IPS-11a (cell line): ENCODE results near the gene EMC10.
"Not testable (repeated sequence)": the region's sequence is repeated elsewhere in the genome, so short reads cannot be mapped to it uniquely, and the experiment has no call there.

Experiments
- H3K4me3 ChIP-seq: one replicate; pipeline ENCODE4 v1.5.1; 2013; ENCODE audit warnings: low read depth, low read length, control low read depth

Gene EMC10

DNA sequence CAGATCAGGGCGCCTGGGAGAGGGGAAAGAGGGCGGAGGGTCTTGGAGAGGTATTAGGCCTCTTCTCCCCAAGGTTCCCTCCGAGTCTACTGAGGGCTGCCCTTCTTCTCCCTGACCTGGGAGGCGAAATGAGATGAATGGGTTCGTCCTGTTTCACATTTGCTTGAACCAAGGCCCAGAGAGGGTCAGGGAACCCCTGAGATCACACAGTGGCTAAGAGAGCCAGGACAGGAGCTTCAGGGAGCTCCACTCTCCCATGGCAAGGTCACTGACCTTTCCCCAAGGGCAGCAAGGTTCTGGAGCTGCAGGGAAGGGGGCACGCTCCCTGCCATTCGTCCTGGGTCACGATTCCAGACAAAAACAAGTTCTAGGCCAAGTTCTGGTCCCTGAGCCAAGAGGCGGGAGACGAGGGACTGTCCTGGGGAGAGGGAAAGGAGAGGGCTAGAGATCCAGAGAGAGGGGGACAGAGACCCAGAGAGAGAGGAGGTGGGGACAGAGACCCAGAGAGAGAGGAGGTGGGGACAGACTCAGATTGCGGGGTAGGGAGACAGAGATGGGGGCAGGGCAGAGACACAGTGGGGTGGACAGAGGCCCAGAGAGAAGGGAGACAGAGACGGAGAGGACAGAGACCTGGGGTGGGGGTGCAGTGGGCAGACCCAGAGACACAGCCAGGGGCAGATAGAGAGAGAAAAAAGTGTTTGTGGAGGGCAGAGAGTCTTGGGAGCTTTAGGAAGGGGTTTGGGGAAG lies 36.9 kb downstream of the EMC10 start:
- H3K4me3 ChIP-seq = no peak overlapping the region

DNA sequence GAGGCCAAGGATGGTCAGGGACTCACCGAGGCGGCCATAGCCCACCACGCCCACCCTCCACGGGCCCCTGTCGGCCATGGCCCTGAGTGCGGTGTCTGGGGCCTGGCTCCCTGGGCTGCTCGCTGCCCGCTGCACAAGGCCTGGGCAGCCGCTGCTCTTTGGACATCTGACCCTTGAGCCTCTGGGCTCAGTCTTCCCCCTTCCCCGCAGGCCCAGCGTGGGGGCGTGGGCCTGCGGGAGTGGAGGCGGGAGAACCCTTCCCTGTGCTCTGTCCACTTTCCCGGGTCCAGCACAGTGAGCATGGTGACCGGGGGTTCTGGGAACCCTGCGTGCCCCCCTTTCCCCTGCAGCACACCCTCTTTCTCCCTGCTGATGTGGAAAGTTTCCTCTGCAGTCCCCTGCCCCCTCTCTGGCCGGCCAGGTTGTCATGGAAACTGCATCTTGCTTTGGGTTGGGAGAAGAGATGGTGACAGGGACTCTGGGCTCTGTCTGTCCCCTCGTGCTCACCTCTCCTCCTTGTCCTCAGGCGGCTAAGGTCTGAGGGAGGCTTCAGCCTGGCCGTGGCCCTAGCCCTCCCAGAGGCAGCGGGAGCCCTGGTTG lies 37.5 kb downstream of the EMC10 start, which contains the start of gene ASPDH:
TSS of gene ASPDH (minus strand) at position 168 of the 600 bp plus-strand sequence. CDS start at position 78, 90 bp downstream.
- H3K4me3 ChIP-seq = no peak within 1 kb of the TSS

DNA sequence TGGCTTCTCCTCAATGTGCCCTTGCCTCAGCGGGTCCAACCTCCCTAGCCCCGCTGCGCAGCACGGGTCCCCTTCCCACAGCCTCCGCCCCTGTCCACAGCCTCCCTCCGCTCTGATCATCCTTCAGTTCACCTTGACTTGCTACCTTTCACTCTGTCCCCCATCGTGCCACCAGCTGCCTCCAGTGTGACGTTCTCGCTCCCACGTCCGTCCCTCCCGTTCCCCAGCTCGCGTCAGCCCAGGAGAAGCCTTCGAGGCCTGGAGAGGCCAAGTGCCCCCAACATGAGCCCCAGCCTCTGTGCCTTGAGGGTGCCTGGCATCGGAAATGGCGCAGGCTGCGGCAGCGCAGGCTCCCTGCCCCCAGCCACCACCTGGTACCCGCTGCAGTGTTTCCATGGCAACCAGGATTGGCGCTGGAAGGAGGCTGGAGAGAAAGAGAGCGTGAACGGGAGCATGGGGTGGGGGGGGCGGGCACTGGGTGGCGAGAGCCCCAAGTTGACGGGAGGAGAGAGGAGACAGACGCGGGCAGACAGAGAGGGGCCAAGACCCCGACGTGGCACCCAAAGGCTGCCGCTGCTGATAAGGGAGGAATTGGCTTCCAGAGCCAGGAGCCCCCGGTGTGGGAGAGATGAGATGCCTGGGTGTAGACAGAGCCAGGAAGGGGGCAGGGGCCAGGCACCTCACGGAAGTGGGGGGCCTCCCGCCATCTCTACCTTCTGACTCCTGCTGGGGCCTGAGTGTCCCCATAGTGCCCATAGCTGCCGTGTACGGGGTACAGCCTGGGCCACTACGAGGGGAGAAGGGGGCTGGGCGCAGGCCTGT lies 38.2 kb downstream of the EMC10 start:
- no peak overlapping the region for H3K4me3 ChIP-seq

DNA sequence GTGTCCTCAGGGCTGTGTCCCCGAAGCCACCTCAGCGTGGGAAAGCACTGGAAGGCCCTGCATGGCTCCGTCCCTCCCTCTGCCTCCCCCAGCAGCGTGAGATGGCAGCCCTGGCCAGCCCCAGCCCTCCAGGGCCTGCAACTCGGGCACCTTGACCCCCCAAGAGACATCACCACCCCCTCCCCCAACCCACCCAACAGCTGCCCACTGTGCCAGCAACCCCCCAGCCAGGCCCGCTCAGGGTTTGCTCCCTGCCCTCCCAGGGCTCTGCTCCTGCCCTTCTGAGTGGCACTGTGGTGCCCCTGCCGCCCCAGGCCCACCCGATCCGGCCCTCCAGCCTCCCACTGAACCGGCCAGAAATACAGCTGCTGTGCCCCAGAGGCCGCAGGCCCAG lies 38.9 kb downstream of the EMC10 start:
- no peak overlapping the region for H3K4me3 ChIP-seq

DNA sequence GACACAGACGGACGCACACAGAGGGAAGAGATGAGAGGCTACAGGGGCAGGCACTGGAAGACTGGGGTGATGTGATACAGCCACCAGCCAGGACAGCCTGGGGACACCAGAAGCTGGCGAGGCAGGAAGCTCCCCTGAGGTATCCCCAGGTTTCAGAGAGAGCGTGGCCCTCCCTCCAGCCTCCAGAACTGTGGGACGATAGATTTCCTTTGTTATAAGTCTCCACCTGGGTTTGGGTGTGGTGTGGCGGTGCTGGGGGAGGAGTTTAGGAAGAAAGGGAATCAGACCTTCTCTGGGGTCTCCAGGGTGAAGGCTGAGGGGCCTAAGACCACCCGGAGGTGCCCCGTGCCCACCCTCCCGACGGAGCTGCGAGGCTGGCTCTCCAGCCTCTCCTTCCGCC lies 40.1 kb downstream of the EMC10 start:
- no peak overlapping the region for H3K4me3 ChIP-seq

DNA sequence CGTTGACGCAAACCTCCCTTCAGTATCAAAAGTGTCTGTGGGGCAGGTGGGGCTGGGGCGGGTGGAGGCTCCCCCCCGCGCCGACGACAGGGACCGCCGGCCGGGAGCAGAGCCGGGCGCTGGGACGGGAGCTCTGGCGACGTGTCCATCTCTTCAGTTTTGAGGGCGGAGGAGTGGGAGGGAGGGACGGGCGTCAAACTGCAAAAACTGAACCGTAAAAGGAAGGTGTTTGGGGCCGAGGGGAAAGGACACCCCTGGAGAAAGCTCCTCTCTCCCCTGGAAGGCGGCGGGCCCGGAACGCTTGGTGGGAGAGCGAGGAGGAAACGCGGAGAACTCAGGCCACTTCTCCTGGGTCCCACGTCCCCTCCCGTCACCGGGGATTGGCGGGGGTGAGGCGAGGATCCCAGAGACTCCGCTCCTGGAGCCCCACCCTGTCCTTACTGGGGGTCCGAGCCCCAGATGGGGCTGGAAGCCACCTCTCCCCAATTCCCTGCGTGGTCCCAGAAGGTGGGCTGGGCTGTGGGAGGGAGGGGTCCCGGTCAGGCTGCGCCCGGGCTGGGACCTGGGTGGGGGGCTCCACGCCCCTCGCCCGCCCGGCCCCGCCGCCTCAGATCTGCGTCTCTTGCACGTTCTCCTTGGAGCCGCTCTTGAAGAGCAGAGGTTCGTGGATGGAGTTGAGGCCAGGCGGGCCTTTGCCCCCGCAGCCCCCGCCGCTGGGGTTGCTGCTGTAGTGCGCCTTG lies 40.8 kb downstream of the EMC10 start:
- no peak overlapping the region for H3K4me3 ChIP-seq

DNA sequence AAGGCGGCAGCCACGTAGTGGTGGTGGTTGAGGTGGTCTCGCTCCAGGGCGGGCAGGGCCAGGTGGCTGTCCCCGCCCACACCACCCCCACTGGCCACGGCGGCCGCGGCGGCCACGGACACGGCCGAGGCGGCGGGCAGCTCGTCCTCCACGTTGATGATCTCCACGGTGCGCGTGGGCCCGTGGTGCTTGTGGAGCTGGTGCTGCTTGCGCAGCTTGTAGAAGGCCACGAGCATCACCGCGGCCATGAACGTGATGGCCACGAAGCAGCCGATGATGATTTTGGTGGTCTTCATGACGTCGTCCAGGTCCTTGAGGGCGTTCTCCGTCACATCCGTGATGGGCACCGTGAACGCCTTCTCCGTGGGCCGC lies 41.4 kb downstream of the EMC10 start:
- H3K4me3 ChIP-seq = no peak overlapping the region

DNA sequence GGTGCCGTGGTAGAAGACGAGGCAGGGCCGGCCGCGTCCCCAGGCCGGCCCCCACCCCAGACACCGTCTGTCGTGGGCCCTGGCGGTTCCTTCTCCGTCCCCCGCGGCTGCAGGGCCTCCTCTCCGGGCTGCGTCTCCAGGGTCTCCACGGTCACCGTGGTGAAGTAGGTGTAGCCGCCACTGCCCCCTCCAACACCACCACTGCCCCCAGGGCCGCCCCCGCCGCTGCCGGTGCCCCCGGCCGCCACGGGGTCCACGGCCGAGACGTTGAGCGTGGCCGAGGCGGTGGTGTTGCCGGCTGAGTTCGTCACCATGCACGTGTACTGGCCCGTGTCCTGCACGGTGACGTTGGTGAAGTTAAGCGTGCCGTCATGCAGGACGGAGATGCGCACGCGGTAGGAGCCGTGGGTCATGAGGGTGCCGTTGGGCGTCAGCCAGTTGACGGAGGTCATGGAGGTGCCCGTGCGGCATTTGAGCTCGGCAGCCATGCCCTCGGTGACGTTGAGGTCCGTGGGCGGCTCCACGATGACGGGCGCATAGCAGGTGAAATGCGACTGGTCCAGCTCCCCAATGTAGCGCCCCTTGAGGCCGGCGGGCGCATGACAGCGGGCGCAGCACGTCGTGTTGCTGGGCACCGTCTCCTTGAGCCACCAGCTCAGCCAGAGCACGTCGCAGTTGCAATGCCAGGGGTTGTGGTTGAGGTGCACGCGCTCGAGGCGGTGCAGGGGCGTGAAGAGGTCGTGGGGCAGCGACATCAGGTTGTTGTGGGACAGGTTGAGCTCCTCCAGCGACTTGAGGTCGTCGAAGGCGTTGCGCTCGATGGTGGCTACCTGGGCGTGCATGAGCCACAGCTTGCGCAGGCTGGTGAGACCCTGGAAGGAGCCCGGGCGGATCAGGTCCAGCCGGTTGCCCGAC lies 42.0 kb downstream of the EMC10 start:
- no peak overlapping the region for H3K4me3 ChIP-seq

DNA sequence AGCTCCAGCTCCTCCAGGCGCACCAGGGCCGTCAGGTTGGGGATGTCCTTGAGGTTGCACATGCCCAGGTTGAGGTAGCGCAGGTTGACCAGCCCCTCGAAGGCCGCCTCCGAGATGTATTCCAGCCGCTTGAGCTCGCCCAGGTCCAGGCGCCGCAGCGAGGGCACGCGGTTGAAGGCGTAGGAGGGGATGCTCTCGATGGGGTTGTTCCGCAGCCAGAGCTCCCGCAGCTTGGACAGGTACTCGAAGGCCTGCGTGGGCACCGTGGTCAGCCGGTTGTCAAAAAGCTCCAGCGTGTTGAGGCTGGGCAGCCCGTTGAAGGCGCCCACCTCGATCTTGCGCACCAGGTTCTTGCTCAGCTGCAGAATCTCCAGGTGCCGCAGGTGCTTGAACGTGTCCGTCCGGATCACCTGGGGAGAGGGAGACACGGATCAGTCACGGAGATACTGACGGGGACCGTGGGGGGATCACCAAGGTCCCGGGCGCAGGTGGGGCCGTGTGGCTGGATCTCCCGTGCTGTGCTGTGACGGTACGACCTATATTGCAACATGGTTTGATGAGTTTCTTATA lies 42.8 kb downstream of the EMC10 start:
- no peak overlapping the region for H3K4me3 ChIP-seq

DNA sequence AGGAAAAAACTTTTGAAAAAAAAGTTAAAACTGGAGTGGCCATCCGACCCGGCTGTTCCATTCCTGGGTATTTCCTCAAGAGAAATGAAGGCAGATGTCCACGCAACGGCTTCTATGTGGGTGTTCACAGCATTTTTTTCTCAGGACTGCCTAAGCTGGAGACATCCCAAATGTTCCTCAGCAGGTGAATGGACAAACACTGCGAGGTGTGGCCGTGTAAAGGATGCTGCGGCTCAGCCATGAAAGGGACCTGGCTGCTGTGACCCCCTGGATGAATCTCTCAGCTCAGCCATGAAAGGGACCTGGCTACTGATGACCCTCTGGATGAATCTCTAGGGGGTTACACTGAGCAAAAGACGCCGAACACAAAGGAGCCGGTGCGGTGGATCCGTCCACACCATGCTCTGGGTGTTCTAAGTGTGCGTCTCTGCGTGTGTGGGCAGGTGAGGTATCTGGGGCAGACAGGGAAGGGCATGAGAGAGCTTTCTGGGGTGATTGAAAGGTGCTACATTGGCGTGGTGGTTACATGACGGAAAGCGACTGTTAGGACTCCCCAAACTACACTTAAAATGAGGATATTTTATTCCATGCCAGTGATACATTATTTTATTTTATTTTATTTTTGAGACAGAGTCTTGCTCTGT lies 44.6 kb downstream of the EMC10 start:
- H3K4me3 ChIP-seq = no peak overlapping the region

DNA sequence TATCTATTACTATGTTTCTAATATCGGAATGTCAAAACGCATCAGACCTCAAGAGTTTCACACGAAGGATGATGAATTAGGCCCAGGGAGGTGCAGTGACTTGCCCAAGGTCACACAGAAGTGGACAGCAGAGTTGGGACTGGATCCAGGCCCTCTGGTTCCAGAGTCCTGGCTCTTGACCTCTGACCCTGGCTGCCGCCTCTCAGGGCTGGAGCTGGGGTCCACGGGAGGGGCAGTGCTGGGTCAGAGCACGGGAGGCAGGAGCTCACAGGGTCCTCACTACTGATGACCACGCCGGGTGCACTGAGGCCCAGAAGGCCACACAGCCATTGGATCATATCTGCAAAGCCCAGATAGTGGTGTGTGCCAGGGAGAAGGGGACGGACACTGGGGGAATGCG lies 46.6 kb downstream of the EMC10 start:
- no peak overlapping the region for H3K4me3 ChIP-seq

DNA sequence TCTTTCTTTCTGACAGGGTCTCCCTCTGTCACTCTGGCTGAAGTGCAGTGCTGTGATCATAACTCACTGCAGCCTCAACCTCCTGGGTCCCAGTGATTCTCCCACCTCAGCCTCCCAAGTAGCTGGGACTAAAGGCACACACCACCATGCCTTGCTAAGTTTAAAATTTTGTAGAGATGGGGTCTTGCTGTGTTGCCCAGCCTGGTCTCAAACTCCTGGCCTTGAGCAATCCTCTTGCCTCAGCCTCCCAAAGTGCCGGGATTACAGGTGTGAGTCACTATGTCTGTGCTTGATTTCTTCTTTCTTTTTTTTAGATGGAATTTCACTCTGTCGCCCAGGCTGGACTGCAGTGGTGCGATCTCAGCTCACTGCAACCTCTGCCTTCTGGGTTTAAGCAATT lies 51.7 kb downstream of the EMC10 start:
- H3K4me3 ChIP-seq = not testable (repeated sequence)

DNA sequence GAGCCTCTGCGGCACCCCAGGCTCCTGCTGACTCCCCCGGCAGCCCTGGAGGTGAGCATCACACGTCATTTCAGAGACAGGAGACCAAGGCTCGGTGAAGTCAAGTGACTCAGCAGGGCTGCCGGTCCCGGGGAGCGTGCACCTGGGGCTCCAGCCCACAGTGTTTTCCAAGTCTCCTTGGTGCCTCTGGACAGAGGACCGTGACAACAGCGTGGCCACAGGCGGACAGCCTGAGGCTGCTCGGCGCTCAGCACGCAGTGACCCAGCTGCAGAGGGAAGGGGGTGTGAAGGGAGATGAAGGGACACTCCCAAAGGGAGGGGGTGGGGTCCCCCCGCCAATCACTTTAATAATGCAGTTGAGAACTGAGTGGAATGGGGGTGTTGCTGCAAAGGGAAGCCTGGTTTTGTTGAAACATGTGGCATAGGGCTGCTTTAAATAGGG lies 54.9 kb downstream of the EMC10 start:
- no peak overlapping the region for H3K4me3 ChIP-seq

DNA sequence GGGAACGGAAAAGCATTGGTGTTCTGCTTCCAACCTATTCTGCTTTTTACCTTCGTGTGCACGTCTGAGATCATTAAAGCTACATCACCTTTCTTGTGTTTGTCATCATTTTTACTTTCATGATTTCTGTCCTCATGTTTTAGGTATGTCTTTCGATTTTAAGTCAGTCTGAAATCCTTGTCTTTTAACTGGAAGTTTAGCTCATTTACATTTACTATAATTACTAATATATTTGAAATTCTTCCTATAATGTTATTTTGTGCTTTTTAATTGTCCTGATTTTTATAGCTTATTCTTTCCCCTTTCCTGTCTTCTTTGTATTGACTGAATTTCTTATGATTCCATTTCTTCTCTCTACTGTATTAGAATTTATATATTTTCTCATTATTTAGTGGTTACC lies 56.6 kb downstream of the EMC10 start:
- H3K4me3 ChIP-seq = no peak overlapping the region

DNA sequence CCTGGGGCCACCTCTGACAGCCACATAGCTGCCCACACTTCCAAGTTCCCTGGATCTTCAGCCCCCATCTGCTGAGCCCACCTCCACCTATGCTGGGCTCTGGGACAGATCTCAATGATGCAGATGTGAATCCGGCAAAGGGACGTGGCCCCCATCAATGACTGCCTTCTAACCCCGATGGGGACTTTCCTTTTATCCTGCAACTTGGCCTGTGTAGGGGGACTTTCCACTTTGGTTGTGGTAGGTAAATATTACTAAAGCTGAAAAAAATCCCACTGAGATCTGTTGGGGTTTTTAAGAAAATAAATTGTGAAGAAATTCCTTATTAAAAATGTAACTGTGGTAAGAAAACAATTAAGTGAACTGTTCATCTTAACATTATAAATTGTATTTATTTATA lies 58.2 kb downstream of the EMC10 start:
- H3K4me3 ChIP-seq = no peak overlapping the region

DNA sequence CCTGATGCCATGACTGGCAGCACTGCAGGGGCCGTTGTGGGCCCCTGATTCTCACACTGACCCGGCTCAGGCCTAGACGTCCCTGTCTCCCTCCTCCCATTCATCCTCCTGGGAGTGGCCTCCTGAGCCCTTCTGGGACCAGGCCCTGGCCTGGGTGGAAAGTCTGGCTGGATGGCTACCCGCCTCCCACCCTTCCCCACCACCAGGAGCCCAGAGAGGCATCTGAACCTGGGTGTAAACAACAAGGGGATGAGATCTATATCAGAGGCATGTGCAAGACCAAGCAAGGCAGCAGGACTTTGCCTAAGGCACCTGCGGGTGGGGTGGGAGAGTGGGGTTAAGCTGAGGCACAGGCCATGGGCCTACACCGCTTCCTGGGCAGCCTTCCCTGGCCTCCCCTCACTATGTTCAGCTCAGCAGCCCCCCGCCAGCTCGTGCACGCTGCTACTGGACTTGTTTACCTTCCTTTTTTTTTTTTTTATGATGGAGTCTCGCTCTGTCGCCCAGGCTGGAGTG lies 59.4 kb downstream of the EMC10 start:
- H3K4me3 ChIP-seq = no peak overlapping the region

DNA sequence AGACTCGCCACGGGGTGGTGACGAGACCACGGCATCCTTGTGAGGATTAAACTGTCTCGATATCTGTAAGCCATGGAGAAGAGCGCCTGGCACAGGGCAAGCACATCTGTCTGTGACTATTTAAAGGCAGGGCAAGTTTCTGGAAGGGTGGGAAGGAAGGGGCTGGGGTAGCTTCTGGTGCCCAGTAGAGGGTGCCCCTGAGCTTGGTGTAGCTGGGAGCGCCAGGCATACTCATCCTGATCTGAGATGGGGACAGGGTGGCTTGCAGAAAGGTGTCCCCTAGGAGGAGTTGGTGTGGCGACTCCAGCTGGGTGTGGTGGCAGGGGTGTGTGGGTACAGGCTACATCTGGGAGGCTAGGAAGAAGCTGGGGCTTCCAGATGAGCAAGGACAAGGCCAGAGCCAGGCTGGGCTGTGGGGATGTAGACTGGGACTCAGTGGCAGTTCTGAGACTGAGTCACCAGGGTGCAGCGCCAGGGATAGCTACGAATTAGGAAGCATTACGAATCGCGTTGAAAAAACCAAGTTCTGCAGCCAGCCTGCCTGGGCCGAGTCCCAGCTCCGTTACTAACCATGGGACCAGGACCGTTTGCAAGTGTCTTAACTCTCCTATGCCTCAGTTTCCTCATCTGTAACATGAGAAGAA lies 60.5 kb downstream of the EMC10 start:
- no peak overlapping the region for H3K4me3 ChIP-seq

DNA sequence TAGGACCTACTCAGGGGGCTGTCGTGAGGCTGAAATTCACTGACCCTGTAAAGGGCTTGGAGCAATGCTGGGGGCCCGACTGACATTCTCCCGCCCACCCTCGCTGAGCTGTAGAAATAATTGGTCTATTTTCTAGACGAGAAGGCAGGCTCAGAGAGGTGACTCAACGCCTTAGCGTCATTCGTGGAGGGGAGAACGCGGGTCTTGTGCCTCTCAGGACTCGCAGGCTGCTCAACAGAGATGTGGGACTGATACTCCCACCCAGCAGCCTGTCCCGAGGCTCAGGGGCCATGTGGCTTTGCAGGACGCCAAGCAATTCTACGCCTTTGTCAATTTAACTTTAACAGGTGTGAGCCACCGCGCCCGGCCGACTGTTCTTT lies 61.0 kb downstream of the EMC10 start:
- H3K4me3 ChIP-seq = no peak overlapping the region

DNA sequence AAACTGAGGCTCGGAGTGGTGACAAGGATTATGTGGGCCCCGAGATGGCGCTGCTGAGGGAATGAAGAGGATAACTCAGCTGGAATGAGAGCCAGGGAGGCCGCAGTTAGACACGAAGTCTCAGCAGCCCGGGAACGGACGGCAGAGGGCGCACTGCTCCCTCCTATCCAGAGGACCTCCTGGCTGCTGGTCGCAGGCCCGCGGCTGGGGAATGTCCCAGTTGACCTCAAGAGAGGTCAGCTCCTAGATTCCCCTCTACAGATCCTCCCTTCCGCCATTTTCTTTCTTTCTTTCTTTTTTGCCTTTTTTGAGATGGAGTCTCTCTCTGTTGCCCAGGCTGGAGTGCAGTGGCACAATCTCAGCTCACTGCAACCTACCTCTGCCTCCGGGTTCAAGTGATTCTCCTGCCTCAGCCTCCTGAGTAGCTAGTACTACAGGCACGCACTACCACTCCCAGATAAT lies 61.5 kb downstream of the EMC10 start:
- no peak overlapping the region for H3K4me3 ChIP-seq
